Ovary (tissue), 9 donors: ENCODE results near the gene GPR142. TPM values are rescaled to one million over a fixed set of nuclear protein-coding genes. Genes with fewer than 3 reads are reported as not detected.
A peak's percentile ranks its signal among the peaks of the same experiment; 100 is the strongest.

Experiments used
- DNase-seq, 5 donors: peaks; one replicate each; pipeline ENCODE4 v3.0.0-alpha.2; 2019 to 2020
- H3K27ac ChIP-seq, 2 donors: fragments of 200-600 bp; one replicate each; pipeline versions ENCODE4 v1.5.1 to v1.8.0; 2019 to 2022
- H3K27me3 ChIP-seq: fragments of 200-600 bp; one replicate; pipeline ENCODE4 v1.8.0; 2022
- H3K36me3 ChIP-seq: fragments of 200-600 bp; sonication (generic); one replicate; pipeline ENCODE4 v1.5.1; 2019
- H3K4me1 ChIP-seq: one replicate; pipeline ENCODE4 v1.8.1; 2013; ENCODE audit warnings: mild to moderate bottlenecking, moderate library complexity; ENCODE audit not compliant: insufficient read depth
- H3K4me3 ChIP-seq: fragments of 200-600 bp; sonication (generic); one replicate; pipeline ENCODE4 v1.5.1; 2017
- H3K9me3 ChIP-seq, 2 donors: fragments of 200-600 bp in 1 of 2; sonication (generic) in 1 of 2; one replicate each; pipeline versions ENCODE4 v1.5.1 to v1.8.1; 2013 to 2019; ENCODE audit warnings: mild to moderate bottlenecking in 1 of 2, moderate library complexity in 1 of 2
- EP300 ChIP-seq: sonication (generic); formaldehyde crosslinking; IDR thresholded peaks from one replicate; pipeline ENCODE4 v1.6.1; 2017; ENCODE audit warnings: antibody characterized with exemption
- POLR2A ChIP-seq: fragments of 450-650 bp; IDR thresholded peaks from one replicate; pipeline ENCODE4 v1.6.1; 2017; ENCODE audit warnings: antibody characterized with exemption, mild to moderate bottlenecking, moderate library complexity
- WGBS, 3 donors: extraction: QIAGEN DNeasy Blood & Tissue Kit in 1 of 3; methylation state at CpG; one replicate each; pipeline versions ENCODE4 v1.1.5 to v1.1.7; 2013 to 2017; 5-methylcytosine and 5-hydroxymethylcytosine counted together
- intact Hi-C, 4 donors: fragments of 100-400 bp; cut with DNase I; formaldehyde crosslinking; loops; one replicate each; pipeline versions ENCODE4 v1.11.0 to v1.15.1; 2022 to 2023
- polyA plus RNA-seq, 2 donors: library from polyadenylated mRNA; stranded (reverse); fragments of 200-250 nt in 1 of 2; fragments of 350-450 nt in 1 of 2; fragmentation: Illumina TruSeq in 1 of 2; extraction: RNeasy Lipid Tissue Mini Kit (QIAGEN cat#74804) in 1 of 2; gene quantifications; one replicate each; pipeline ENCODE4 v1.2.3, GENCODE V29; 2013 to 2014
- total RNA-seq, 7 donors: library from RNA; depleted of rRNA in 2 of 7; stranded (reverse); fragments of >200 nt in 2 of 7; fragmentation: NEBNext Ultra II Directional in 3 of 7; extraction: Animal tissue kit (Norgen Biotek cat#: 25700) in 3 of 7; gene quantifications; one replicate each; pipeline versions ENCODE4 v1.1.0 to v1.2.4, GENCODE V29; 2016 to 2023
- TF ChIP-seq, protein P1 (sequence below), 3 donors: fragments of 450-650 bp in 2 of 3; fragments of 200-600 bp in 1 of 3; IDR thresholded peaks; one replicate each; pipeline versions ENCODE4 v1.5.1 to v1.8.0; 2016 to 2022; ENCODE audit warnings: antibody characterized with exemption in 3 of 3, mild to moderate bottlenecking in 1 of 3
- donor health status: DM: no; HTN: no; CAD: no; lungs with moderate emphysema.
- donor health status: DM: no; HTN: no; CAD: no.
- donor health status: Bipolar disorder and iron deficiency.
- donor health status: DM: yes; HTN: yes; CAD: no.
- donor health status: DM: no; HTN: no; CAD: no.
- donor health status: DM: yes; HTN: yes; CAD: no.

Gene GPR142
- total and polyA plus RNA-seq, 9 donors: 0.05 to 0.25 TPM; not detected in 7

DNA sequence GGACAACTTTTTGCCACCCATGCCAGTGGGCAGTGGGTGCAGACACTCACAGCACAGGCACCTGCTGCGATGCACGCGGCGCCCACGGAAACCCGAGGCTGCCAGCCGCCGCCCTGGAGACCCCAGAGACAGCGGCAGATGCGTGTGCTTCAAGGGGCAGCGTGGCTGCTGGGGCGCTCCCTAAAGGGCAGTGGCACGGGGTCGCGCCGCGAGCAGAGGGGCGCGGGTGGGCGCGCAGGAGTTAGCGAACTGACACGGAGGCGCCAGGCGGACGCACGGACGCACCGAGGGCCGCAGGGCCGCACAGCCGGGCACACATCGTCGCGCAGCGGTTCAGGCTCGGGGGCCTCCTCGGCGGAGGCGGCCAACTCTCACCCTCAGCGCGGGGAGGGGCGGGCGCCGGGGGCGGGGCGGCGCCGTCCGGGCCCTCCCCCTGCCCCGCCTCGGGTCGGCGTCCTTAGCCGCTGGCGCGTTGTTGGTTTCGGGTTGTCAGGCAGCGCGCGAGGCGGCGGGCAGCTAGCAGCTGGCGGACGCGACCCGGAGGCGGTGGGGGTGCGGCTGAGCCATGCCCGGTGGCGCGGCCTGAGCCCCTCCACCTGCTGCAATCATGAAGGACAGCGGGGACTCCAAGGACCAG, 41.4 kb upstream of the GPR142 start, which contains the start of gene KIF19:
Gene KIF19, plus strand, starts transcription at position 484 of the 637 bp plus-strand sequence. Its CDS starts 124 bp downstream, at position 608.
- no peak within 1 kb of the TSS for H3K27ac ChIP-seq
- WGBS, 3 donors: 3 to 7% (median 6%) methylated on average over 45 to 73 of the region's 73 CpGs
- H3K4me1 ChIP-seq: peaks cover 3% of the 10 kb centered on the region
- H3K4me3 ChIP-seq: peak within 1 kb of the TSS; percentile 21
- no peaks in the 10 kb centered on the region for H3K27me3 ChIP-seq
- intact Hi-C loops: no loop called here
- DNase-seq: no peak
- H3K9me3 ChIP-seq: no peaks in the 10 kb centered on the region
- TF ChIP-seq POLR2A (no peak), EP300 (no peak)
- TF ChIP-seq, protein P1, sequence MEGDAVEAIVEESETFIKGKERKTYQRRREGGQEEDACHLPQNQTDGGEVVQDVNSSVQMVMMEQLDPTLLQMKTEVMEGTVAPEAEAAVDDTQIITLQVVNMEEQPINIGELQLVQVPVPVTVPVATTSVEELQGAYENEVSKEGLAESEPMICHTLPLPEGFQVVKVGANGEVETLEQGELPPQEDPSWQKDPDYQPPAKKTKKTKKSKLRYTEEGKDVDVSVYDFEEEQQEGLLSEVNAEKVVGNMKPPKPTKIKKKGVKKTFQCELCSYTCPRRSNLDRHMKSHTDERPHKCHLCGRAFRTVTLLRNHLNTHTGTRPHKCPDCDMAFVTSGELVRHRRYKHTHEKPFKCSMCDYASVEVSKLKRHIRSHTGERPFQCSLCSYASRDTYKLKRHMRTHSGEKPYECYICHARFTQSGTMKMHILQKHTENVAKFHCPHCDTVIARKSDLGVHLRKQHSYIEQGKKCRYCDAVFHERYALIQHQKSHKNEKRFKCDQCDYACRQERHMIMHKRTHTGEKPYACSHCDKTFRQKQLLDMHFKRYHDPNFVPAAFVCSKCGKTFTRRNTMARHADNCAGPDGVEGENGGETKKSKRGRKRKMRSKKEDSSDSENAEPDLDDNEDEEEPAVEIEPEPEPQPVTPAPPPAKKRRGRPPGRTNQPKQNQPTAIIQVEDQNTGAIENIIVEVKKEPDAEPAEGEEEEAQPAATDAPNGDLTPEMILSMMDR (IDR thresholded peaks at IDR 0.05): no peak
- no peaks in the 10 kb centered on the region for H3K36me3 ChIP-seq

DNA sequence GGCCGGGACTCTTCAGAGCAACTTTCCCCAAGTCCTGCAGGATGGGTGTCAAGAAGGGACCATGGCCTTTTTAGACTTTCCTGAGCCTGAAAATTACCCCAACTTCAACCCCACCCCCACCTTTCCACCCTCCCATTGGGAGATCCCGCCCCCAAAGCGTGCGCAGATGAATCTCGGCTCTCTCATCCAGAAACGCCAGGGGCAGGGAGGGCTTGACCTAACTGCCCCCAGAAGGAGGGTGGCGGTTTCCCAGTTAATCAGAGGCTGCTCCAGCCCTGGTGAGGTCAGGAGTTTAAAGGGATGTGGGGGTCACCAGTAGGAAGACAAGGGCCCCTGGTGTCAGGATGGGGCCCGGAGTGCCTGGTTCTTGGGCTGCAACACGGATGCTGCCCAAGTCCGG, 40.8 kb upstream of the GPR142 start:
- H3K4me3 ChIP-seq: peak overlapping the region; percentile 21
- 26 to 31% (median 31%) methylated on average over 10 of the region's 10 CpGs for WGBS, 3 donors
- H3K36me3 ChIP-seq: no peaks in the 10 kb centered on the region
- DNase-seq: no peak
- intact Hi-C loops: no loop called here
- no peaks in the 10 kb centered on the region for H3K27me3 ChIP-seq
- H3K9me3 ChIP-seq: no peaks in the 10 kb centered on the region
- H3K4me1 ChIP-seq: peaks cover 3% of the 10 kb centered on the region
- H3K27ac ChIP-seq: no peak overlapping the region
- TF ChIP-seq POLR2A: no peak
- TF ChIP-seq EP300: no peak
- TF ChIP-seq, protein P1 (IDR thresholded peaks at IDR 0.05): no peak

DNA sequence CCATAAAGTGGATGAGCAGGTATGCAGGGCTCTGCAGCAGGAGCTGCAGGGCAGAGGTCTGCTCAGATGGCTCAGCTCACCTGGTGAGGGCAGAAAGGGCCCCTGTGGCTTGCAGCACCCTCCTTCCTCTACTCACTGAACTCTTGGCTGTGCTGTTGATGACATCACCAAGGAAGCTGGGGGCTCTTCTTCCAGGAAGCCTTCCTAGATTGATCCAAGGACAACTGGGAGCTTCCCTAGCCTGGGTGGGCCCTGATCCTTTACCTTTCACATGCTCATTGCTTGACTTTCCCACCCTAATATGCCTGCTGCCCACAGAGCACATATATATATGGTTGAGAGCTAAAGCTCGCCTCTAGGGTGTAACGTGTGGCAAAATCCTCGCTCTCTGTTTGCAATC, 38.8 kb upstream of the GPR142 start:
- Histone ChIP-seq H3K36me3 (no peaks in the 10 kb centered on the region), H3K4me3 (no peak overlapping the region), H3K27ac (no peak overlapping the region), H3K4me1 (peaks cover 3% of the 10 kb centered on the region), H3K9me3 (no peaks in the 10 kb centered on the region), H3K27me3 (no peaks in the 10 kb centered on the region)
- no peak for DNase-seq
- TF ChIP-seq POLR2A (no peak), EP300 (no peak)
- TF ChIP-seq, protein P1 (IDR thresholded peaks at IDR 0.05): no peak
- 94 to 96% (median 95%) methylated on average over 3 of the region's 3 CpGs for WGBS, 3 donors
- intact Hi-C loops: no loop called here

DNA sequence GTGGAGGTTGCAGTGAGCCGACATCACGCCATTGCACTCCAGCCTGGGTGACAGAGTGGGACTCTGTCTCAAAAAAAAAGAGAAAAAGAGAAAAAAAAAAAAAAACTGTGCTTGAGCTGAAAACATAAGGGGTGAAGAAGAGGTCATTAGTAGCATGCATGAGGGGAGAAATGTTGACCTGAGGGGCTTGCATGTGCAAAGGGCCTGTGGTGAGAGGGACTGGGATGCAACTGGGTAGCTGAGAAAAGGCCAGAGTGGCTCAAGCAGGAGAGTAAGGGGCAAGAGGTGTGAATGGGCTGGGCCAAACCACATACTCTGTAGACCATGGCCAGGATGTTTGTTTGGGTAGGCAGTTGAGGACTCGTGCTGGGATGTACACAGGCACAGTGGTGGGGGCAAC, 37.9 kb upstream of the GPR142 start:
- TF ChIP-seq EP300 (no peak), POLR2A (no peak)
- TF ChIP-seq, protein P1 (IDR thresholded peaks at IDR 0.05): no peak
- H3K27ac ChIP-seq: no peak overlapping the region
- 79 to 94% (median 86%) methylated on average over 3 of the region's 3 CpGs for WGBS, 3 donors

More for the DNA sequence above, 37.9 kb upstream of the GPR142 start:
- peaks cover 3% of the 10 kb centered on the region for H3K4me1 ChIP-seq
- intact Hi-C loops: no loop called here
- no peak for DNase-seq
- no peaks in the 10 kb centered on the region for H3K9me3 ChIP-seq
- no peaks in the 10 kb centered on the region for H3K36me3 ChIP-seq
- H3K27me3 ChIP-seq: no peaks in the 10 kb centered on the region
- H3K4me3 ChIP-seq: no peak overlapping the region
